GM21367 (cell line): ENCODE data around the gene BGLAP.

ENCODE experiments used
- ATAC-seq: cut with Tn5 transposase; IDR thresholded peaks from one replicate; pipeline ENCODE4 v1.9.1; 2021; ENCODE audit not compliant: unreplicated experiment

BGLAP gene

GRCh38 chr1:156253634-156254033 lies 11.7 kb downstream of the BGLAP start:
- no peak for ATAC-seq

DNA sequence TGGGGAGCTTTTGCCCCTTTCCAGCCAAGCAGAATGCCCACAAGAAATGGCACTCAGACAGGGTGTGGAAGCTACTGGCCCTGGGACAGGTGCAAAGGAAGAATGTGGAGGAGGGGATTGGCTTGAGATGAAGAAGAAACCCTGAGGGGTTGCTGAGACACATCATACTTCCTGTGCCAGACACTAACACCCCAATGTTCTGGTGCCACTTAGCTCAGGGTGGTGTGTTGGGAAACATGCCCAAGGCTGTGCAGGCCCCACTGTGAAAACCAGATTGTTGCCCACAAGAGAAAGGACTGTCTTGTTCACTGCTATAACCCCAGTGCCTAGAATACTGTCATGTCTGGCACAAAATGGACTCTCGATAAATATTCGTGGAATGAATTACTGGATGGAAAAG lies 15.7 kb downstream of the BGLAP start:
- no peak for ATAC-seq

DNA sequence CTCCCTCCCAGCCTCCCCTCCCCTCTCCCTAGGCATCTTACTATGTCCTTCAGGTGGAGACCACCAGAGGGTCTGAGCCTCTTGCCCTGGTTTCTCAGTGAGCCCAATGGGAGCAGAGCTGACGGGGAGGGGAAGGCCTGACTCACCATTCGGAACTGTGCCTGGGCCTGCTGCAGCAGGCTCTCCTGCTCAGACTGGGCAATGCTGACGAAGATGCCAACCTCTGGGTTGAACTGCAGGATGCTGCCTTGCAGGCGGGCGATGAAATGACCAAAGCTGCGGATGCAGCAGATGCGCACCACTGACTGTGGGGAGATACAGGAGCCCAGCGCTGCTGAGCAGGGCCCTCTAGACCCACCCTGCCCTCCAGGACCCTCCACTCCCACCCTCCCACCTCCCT lies 16.9 kb downstream of the BGLAP start:
- no peak for ATAC-seq

DNA sequence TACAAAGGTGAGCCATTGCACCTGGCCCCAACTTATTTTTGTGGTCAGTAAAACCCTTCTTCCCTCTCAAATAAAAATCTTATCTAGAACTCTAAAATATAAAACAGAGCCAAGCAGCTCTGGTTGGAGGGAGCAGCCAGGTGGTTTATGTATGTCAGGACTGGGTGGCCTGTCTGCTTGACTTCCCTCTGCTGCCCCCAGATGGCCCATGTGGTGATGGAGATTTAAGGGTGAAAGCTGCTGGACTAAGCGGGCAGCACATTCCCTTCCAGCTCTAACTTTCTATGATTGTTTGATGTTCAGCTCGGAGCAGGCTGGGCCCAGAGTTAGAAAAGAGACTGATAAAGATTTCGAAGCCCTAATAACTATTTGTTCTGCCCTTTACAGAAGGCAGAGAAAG lies 17.8 kb downstream of the BGLAP start:
- ATAC-seq, result no peak

- no peak for ATAC-seq
Measured at GRCh38 chr1:156260896-156261295, 18.9 kb downstream of the BGLAP start.

DNA sequence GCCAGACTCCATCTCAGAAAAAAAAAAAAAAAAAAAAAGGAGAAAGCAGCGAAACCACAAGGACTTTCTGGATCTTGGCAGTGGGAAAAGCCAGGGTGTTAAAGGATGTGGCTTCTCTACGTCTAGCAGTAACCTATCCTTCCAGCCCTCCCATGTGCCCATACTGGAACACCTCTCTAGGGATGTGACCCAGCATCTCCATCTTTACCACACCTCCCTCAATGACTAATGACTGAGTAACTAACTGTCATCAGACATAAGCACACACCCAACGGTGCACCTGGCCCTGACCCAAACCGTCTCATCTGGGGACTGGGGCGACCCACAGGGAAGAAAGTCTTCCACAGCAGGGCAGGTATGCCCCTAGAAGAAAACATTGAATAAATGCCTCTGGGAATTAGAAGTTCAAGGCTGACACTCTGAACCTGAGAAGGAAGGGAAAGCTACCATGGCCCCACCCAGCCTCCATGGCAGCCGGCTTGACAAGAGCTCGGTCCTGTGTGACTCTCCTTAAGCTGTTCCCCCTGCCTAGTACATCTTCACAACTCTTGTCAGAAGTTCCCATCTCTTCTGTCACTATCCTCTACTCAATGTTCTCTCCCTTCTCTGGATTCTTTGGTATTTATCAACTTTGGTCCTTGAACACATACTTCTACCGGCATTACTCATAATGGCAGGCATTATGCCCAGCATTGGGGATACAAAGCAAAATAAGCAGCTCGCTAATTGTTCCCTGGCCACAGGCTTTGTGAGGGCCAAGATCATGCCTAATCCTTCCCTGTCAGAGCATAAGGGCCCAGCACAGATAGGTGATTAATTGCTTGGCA lies 20.7 kb downstream of the BGLAP start:
- no peak for ATAC-seq

GRCh38 chr1:156263288-156263655 lies 21.3 kb downstream of the BGLAP start:
- ATAC-seq, result no peak

DNA sequence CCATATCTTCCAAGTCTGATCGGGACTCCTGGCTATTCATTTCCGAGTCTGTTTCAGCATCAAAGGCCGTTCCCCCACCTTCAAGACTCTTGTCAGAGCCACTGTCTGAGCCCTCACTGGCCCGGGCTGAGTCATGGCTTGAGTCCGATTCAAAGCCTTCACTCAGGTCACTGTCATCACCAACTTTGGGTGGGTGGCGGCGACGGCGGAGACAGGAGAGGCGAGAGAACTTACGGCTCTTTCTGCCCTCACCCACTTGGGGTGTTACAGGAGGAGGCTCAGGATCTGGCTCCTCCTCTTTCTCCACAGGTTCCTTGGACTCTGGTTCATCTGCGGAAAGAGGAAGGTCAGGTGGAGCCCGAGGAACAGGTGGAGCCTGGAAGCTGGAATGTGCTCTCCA lies 24.1 kb downstream of the BGLAP start:
- ATAC-seq, result no peak

DNA sequence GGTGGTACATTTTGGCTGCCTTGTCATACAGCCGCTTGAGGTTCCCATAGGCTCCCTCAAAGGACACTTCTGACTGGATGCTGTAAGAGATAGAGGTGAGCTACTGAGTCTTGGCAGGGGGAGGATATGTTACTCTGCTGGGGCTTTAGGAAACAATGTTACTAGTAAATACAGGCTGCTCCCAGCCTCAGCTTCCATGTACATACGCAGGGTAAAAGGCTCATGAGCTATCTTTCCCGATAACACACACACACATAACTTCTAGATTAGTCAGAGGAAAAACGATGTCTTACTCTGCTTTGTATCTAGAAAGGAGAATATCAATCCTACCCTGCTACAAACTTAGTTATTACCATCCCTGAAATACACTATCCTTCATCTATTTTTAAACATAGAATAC lies 26.4 kb downstream of the BGLAP start:
- ATAC-seq, result no peak

- no peak for ATAC-seq
Measured at GRCh38 chr1:156270314-156270713, 28.3 kb downstream of the BGLAP start.

DNA sequence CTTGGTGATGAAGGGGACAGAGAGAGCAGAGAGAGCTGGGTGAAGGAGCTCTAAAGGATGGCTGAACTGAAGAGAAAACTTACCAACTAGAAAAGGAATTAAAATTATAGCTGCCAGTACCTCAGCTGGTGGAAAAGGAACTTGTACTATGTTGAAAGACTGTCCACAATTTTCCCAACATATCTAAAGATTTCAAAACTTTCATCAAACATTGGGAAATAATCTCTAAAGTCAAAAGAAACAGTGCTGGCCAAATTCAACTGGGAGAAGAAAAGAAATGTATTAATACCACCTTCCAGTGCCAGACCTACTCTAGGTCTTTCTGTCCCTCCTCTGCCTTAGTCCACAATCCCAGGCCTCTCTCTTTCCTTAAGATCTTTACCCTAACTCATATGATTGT lies 34.5 kb downstream of the BGLAP start:
- ATAC-seq, result no peak

DNA sequence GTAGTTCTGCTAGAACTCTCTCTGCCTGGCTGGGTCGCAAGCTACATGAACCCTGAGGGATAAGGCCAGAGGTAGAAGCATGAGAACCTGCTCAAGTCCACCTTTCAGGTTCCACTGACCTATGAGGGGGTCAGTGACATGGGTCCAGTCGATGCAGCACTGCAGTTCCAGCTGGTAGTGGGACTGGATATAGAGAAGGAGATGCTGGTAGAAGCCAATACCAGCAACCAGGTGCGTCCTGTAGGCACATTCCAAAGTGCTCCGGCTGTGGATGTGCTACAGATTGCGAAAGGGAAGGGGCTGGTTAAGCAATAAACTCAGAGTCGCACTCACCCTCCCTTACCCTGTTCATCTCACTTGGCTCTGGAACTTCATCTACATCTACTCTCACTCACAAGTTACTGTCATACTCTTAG lies 35.0 kb downstream of the BGLAP start:
- no peak for ATAC-seq

GRCh38 chr1:156279837-156280236 lies 37.9 kb downstream of the BGLAP start:
- no peak for ATAC-seq

DNA sequence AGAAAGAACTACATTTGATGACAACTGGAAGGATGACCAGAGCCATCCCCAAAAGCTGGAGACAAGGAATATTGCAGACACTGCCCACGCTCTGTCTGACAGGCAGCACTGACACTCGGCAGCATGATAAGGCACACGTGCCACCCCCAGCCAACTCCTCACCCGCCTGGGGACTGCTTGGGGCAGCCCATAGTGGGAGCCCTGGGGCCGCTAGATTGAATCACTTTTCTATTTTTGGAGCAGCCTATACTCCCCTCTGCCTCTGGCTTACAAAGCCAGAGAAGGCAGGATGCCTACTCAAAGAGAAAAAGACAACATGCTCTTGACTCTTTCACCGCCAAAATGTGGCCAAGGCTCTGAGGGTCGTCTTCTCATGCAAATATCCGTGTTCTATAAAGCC lies 39.3 kb downstream of the BGLAP start:
- no peak for ATAC-seq

- ATAC-seq, result peak; percentile 4
Measured at GRCh38 chr1:156281693-156282478, 39.9 kb downstream of the BGLAP start.

DNA sequence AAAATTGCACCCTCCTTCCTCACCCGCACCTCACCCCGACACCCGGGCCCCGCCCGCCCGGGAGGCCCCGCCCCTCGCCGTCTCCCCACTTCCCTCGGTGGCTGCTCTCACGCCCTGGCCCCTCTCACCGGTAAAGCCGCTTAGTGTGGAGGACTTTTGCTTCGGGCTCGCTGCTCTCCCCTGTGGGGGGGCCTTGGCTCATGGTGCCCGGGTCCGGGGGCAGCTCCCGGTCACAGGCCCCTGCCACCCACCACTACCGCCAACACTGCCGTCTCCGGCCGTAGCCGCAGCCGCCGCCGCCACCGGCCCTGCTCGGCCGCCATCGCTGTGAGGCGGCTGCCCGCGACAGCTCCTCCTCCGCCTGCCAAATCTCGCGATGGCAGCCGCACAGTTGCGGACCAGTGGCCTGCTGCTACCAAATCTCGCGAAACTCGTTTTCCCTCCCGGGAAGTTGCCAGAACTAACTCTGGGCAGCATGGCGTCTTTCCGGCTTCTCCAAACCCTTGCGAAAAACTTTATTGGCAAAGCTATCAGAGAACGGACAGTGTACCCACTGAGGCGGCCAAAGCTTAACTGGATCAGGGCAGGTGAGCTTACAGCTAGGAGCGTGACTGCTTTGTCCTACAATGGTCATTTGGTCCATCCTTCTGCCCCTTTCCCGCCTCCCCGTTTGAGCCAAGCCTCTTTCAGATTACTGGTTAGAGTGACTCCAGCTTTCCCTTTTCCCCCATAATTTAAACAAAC lies 40.7 kb downstream of the BGLAP start, which contains the start of gene SMG5:
Gene SMG5 (minus strand): TSS at position 347 of the 744 bp plus-strand sequence. CDS start 145 bp downstream, at position 202.
- ATAC-seq, result peak; percentile 68

DNA sequence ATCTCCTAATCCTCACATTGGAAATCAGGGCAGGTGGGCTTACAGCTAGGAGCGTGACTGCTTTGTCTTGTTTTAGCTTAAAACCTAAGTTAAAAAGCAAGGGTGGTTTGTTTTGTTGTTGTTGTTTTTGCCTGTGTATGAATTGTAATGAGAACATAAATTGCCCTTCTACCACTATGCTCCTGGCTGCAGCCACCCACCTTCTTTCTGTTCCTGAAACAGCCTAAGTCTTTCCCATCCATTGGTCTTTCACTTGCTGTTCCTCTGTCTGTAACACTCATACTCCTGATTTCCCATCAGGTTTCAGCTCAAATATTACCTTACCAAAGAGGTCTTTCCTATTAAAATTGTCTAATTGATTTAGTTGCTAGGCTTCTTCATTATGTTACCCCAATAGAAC lies 41.5 kb downstream of the BGLAP start:
- no peak for ATAC-seq

DNA sequence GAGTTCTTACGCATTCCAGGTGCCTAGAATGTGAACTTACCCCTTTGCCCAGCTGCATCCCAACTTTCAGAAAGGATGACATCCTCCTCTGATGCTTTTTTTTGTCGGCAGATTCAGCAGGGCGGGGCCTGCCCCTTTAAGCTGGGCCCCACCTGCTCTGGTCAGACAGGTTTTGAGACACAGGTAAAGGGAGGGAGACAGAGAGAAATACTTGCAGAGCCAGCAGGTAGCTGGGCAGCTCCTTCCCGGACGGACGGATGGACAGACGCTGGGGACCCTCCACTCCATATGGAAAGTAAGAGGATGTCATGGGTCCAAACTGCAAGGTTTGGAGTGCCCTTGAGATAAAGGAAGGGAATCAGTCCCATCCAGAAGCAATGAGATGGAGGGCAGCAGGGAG lies 42.1 kb downstream of the BGLAP start, which contains the start of gene TMEM79:
Gene TMEM79 (plus strand): TSS at position 214 of the 400 bp plus-strand sequence. CDS start 902 bp downstream, outside the sequence.
- ATAC-seq, result no peak

DNA sequence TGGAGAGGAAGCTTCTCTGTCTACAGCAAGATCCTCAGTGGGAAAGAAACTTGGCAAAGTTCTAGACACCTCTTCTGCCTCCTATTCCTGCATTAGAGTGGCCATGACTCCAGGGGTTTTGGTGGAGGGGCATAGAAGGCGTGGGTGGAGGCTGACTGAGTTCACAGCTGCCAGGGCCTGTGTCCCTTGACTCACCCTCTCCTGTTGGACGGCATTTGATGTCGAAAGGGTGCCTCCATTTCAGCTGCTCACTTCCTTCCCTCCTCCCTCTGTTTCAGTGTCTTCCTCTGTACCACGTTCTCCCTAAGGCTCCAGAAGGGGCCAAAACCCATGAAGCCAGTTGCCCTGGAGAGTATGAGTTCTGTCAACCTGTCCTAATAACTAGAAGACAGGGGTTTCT lies 42.8 kb downstream of the BGLAP start:
- ATAC-seq, result no peak

DNA sequence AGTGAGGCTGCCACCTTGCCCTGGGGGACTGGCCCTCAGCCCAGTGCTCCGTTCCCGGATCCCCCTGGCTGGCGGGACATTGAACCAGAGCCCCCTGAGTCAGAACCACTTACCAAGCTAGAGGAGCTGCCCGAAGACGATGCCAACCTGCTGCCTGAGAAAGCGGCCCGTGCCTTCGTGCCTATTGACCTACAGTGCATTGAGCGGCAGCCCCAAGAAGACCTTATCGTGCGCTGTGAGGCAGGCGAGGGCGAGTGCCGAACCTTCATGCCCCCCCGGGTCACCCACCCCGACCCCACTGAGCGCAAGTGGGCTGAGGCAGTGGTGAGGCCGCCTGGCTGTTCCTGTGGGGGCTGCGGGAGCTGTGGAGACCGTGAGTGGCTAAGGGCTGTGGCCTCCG lies 43.5 kb downstream of the BGLAP start:
- no peak for ATAC-seq

- ATAC-seq, result no peak
Measured at GRCh38 chr1:156286061-156286460, 44.1 kb downstream of the BGLAP start.
